Suppressor macrophage (primary cell): ENCODE data around the gene SPINT2.
"Not testable (repeated sequence)": the region's sequence is repeated elsewhere in the genome, so short reads cannot be mapped to it uniquely, and the experiment has no call there.

Source experiments
- DNase-seq, 4 experiments: peaks; one replicate each; pipeline ENCODE4 v3.0.0-alpha.2; 2020 to 2022

The SPINT2 gene

GRCh38 chr19:38239816-38240215 lies 24.6 kb upstream of the SPINT2 start:
- DNase-seq, result no peak

DNA sequence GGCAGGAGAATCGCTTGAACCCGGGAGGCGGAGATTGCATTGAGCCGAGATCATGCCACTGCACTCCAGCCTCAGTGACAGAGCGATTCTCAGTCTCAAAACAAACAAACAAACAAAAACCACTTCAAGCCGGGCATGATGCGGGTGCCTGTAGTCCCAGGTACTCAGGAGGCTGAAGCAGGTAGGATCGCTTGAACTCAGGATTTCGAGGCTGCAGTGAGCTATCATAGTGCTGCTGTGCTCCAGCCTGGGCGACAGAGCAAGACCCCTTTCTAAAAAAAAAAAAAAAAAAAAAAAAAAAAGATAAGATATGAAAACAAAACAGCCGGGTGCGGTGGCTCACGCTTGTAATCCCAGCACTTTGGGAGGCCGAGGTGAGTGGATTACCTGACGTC lies 21.1 kb upstream of the SPINT2 start:
- no peak for DNase-seq

GRCh38 chr19:38245826-38246498 lies 18.4 kb upstream of the SPINT2 start:
- DNase-seq, result no peak

DNA sequence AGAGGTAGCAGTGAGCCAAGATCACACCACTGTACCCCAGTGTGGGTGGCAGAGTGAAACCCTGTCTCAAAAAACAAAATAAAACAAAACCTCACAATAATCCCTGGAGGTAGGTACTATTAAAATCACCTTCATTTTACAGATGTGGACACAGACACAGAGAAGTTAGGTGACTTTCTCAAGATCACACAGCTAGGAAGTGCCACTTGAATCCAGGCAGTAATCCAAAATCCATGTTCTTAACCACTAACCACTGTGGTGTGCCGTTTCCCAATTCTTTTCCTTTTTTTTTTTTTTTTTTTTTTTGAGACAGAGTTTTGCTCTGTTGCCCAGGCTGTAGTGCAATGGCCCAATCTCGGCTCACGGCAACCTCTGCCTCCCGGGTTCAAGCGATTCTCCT lies 17.2 kb upstream of the SPINT2 start:
- DNase-seq, result no peak

DNA sequence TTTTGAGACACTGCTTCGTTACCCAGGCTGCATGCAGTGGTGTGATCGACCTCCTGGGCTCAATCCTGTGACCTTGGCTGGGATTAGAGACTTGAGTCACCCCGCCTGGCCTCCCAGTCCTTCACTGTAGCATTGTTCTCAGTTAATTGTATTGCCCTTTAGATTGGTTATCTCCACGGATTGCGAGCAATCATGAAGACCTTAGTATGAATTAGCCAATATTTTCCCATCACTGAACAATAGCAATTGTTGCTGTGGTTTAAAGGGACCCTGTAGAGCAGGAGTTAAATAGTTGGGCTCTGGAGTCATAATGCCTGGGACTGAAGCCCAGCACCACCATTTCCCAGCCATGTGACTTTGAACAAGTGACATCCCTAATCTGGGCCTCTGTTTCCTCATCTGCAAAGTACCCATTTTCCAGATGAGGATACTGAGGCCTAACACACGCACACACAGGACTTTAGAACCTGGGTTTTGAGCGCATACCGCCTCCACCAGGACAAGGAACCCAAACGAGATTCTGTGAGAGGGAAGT lies 16.6 kb upstream of the SPINT2 start:
- DNase-seq, result no peak

DNA sequence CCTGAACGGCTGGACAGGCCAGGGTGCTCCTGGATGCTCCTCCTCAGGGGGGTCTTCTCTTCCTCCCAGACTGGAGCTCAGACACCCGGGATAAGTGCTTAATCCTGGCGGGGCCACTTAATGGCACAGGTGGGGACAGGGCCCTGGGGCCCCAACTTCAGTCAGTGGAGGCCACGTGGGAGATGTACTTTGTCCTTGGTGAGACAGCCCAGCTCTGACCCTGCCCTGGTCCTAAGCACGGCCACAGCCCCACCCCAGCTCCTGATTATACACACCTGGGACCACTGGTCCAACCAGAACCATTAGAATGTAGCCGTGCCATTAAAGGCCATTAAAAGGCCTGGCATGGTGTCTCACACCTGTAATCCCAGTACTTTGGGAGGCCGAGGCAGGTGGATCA lies 16.0 kb upstream of the SPINT2 start:
- DNase-seq, result no peak

DNA sequence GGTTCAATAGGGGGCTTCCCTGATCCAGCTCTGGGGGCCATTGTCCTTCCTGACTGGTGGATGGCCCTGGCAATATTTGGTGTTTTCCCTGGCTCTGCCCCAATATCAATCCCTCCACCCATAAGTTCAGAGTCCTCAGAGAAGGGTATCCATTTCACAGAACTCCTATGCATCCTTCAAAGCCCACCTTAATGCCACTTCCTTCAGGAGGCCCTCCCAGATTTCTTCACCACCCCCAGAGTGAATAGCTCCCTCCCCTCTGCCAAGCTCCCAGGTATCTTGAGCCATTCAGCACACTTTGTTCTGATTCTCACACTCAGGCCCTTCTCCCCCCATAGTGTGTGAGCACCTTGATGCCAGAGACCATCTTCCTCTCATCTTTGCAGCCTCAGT lies 13.9 kb upstream of the SPINT2 start:
- no peak for DNase-seq

DNA sequence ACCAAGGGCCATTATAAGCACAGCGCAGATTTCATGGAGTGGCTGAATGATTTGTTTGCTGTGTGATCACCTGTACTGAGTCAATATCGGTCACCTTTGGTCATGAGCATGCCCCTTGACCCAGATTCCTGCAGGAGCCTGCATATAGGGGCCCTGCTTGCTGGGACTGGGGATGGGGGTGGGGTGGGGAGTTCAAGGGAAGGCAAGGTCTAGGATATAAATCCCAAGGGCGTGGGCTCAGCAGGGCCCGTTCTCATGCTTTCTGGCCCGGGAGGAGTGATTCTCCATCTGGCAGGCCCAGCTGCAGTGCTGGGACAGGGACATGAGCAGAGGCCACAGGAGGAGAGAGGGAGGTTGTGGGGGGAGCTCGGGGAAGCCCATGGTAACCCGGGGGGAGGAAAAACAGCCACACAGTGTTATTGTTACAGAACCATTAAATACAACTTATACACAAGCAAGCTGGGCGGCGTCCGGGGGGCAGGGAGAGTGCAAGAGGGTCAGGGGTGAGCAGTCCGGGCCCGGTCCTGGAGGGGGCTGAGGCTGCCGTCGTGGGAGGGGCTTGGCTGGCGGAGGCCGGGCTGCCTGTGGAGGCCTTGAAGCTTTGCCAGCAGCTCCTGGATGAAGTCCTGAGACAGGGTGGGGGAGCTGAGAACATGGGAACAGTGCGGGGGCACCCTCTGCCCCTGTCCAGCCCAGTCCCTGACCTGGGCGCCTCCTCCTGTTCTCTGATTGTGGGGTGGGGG lies 13.4 kb upstream of the SPINT2 start:
- no peak for DNase-seq

- DNase-seq, result no peak
Observed at GRCh38 chr19:38251564-38252051, 12.8 kb upstream of the SPINT2 start.

DNA sequence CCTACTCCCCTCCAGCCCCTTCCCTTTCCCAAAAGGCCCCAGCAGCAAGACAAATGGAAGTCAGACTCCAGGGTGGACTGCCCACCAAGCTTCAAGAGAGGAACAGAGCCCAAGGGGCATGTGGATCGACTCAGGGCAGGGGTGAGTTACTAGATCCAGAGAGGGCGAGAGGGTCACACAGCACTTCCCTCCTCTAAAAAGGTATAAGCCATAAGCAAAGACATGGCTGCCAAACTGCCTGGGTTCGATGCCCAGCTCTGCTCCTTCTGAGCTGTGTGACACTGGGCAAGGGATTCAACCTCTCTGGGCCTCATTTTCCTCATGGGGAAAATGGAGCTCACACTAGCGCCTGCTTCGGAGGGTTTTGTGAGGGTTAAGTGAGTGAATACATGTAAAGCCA lies 12.0 kb upstream of the SPINT2 start:
- DNase-seq, result no peak

DNA sequence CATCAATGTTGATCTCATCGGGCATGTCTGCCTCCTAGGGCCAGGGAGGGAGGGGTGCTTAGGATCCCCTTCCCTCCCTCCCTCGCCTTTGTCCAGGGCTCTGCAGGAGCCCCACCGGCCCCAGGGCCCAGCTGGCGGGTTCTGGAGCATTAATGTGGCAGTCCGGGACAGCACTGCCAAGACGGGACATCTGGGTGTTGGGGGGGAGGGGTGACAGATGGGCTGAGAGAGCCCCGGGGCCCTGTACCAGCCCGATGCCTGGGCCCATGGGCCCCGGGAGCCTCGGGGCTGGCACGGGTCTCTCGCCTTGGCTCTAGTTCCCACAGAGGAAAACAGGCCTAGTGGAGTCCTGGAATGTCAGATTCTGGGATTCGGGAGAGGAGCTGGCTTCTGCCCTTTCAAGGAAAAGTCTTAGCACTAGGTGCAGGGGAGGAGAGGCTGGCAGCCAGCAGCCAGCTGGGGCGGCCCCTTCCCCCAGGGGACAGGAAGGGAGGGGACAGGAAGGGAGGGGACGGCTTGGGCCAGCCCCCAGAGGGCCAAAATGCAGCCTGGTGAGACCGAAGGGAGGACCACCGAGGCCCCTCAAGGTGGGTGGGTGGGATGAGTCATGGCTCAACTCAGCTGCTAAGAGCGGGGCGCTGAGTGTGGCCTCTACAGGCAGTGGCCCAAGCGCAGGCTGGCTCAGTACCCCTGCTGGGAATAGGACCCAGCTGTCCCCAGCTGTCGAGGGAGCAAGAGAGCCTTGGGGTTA lies 11.3 kb upstream of the SPINT2 start:
- no peak for DNase-seq

DNA sequence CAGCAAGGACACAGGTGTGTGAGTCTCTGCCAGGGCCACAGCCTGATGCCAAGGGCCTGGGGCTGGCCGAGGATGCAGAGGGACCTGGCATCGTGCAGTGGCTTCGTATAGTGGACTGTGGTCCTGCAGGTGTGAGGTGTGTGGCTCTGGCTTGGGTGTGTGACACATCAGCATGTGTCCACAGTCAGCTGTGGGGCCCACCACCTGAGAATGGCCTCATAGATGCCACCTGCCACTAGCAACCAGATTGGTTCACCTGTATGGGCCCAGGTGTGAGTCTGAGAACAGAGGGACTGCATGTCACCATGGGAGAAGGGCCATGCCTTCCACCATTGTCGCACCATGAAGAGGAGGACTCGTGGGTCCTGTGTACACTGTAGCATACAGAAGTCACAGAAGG lies 10.6 kb upstream of the SPINT2 start:
- no peak for DNase-seq

- no peak for DNase-seq
Observed at GRCh38 chr19:38255383-38256014, 8.9 kb upstream of the SPINT2 start.

DNA sequence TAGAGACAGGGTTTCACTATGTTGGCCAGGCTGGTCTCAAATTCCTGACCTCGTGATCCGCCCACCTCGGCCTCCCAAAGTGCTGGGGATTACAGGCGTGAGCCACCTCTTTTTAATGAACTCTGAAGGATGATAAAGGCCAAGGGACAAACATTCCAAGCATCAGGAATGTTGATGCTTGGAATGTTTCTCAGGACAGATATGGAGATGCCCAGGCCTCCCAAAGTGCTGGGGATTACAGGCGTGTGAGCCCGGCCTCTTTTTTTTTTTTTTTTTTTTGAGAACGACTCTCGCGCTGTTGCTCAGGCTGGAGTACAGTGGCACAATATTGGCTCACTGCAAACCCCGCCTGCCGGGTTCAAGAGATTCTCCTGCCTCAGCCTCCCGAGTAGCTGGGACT lies 2.4 kb upstream of the SPINT2 start:
- not testable (repeated sequence) for DNase-seq

- no peak for DNase-seq
Observed at GRCh38 chr19:38262585-38263268, 1.6 kb upstream of the SPINT2 start.

GRCh38 chr19:38263689-38264485 lies 486 bp upstream of the SPINT2 start:
- peak; percentile 80 to 87 (median 84) for DNase-seq

- DNase-seq, result peak in 3 of 4 experiments; percentile 35 to 45 (median 39)
Observed at GRCh38 chr19:38265213-38265861, 964 bp downstream of the SPINT2 start.

DNA sequence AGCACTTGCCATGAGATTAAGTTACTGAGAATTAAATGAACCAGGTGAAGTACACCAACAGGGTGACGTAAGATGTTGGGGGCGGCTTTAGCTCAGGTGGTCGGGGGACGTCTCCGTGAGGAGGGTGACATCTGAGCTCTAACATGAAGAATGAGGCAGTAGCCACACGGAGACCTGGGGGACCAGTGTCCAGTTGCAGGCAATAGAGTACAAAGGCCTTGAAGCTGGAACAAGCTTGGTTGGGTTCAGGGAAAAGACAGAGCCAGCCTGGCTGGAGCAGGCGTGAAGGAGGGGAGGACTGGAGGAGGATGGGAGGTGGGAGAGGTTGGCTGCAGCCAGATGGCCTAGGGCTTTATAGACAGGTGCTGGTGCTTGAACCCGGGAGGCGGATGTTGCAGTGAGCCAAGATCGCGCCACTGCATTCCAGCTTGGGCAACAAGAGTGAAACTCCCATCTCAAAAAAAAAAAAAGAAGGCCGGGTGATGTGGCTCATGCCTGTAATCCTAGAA lies 1.6 kb downstream of the SPINT2 start:
- no peak for DNase-seq

GRCh38 chr19:38266981-38267597 lies 2.7 kb downstream of the SPINT2 start:
- DNase-seq, result no peak
